ENCODE measurements around the gene ABO.
"Not testable (repeated sequence)": the region's sequence is repeated elsewhere in the genome, so short reads cannot be mapped to it uniquely, and the experiment has no call there.

DNA sequence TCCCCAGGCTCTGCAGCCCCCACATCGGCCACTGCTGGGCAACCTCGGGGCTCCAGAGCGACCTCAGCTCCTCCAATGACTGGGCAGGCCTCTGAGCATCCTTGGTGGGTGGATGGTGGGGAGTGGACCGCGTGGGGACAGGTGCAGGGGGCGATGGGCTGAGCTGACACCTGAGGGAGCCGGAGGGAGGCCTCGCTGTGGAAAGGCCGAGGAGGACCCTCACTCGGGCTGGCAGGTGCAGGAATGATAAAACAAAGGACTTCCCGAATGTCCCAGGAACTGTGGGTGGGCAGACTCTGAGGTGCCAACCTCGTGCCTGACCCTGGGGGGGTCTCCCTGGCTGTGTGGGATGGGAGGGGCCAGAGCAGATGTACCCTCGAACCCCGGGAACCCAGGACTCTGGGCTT, 69.5 kb downstream of the ABO start:
- TF ChIP-seq, protein P1, sequence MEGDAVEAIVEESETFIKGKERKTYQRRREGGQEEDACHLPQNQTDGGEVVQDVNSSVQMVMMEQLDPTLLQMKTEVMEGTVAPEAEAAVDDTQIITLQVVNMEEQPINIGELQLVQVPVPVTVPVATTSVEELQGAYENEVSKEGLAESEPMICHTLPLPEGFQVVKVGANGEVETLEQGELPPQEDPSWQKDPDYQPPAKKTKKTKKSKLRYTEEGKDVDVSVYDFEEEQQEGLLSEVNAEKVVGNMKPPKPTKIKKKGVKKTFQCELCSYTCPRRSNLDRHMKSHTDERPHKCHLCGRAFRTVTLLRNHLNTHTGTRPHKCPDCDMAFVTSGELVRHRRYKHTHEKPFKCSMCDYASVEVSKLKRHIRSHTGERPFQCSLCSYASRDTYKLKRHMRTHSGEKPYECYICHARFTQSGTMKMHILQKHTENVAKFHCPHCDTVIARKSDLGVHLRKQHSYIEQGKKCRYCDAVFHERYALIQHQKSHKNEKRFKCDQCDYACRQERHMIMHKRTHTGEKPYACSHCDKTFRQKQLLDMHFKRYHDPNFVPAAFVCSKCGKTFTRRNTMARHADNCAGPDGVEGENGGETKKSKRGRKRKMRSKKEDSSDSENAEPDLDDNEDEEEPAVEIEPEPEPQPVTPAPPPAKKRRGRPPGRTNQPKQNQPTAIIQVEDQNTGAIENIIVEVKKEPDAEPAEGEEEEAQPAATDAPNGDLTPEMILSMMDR (IDR thresholded peaks at IDR 0.05) = not testable (repeated sequence)
- TF ChIP-seq EZH2 (IDR thresholded peaks at IDR 0.05; ENCODE audit: borderline replicate concordance, insufficient read depth, low read depth, low read length, poor library complexity, severe bottlenecking) = not testable (repeated sequence)

Measured in B cell (primary cell).